Thymus (tissue), 11 donors: ENCODE measurements around the gene HMG20A. TPM values are rescaled to one million over a fixed set of nuclear protein-coding genes. Genes with fewer than 3 reads are reported as not detected.
A peak's percentile ranks its signal among the peaks of the same experiment; 100 is the strongest.

Source experiments
- DNase-seq, 9 donors: peaks; one replicate each; pipeline ENCODE4 v3.0.0-alpha.2; 2013; ENCODE audit warnings: low spot score in 9 of 9, low read depth in 6 of 9, missing footprints in 1 of 9
- H3K27ac ChIP-seq, 2 donors: one replicate each; pipeline ENCODE4 v1.5.1; 2013; ENCODE audit warnings: control low read depth in 1 of 2, low read depth in 1 of 2, low read length in 1 of 2, mild to moderate bottlenecking in 1 of 2, moderate library complexity in 1 of 2
- H3K27me3 ChIP-seq, 2 donors: one replicate each; pipeline ENCODE4 v1.5.1; 2013; ENCODE audit warnings: low read length in 1 of 2; ENCODE audit not compliant: control insufficient read depth in 2 of 2, insufficient read depth in 1 of 2
- H3K36me3 ChIP-seq, 2 donors: one replicate each; pipeline ENCODE4 v1.5.1; 2013; ENCODE audit warnings: low read length in 1 of 2, mild to moderate bottlenecking in 1 of 2, moderate library complexity in 1 of 2; ENCODE audit not compliant: control insufficient read depth in 2 of 2, insufficient read depth in 2 of 2
- H3K4me1 ChIP-seq, 2 donors: one replicate each; pipeline ENCODE4 v1.5.1; 2013; ENCODE audit warnings: low read length in 2 of 2; ENCODE audit not compliant: control insufficient read depth in 2 of 2, insufficient read depth in 2 of 2
- H3K4me3 ChIP-seq, 2 donors: one replicate each; pipeline ENCODE4 v1.5.1; 2013; ENCODE audit warnings: low read length in 2 of 2, control low read depth in 1 of 2, mild to moderate bottlenecking in 1 of 2
- H3K9me3 ChIP-seq, 2 donors: one replicate each; pipeline ENCODE4 v1.5.1; 2013; ENCODE audit warnings: low read length in 1 of 2, mild to moderate bottlenecking in 1 of 2; ENCODE audit not compliant: control insufficient read depth in 2 of 2, insufficient read depth in 1 of 2
- WGBS: extraction: QIAGEN DNeasy Blood & Tissue Kit; methylation state at CpG from one replicate; pipeline ENCODE4 v1.1.7; 2013; 5-methylcytosine and 5-hydroxymethylcytosine counted together
- polyA plus RNA-seq: library from polyadenylated mRNA; stranded (reverse); fragments of 200-250 nt; gene quantifications from one replicate; pipeline ENCODE4 v1.2.3, GENCODE V29; 2013
- total RNA-seq: library from RNA; stranded (reverse); fragments of 120-200 nt; gene quantifications from one replicate; pipeline ENCODE4 v1.2.4, GENCODE V29; 2013
- donor health status: healthy.

HMG20A gene
- total and polyA plus RNA-seq, 2 donors: 25.8 to 33.0 TPM

DNA sequence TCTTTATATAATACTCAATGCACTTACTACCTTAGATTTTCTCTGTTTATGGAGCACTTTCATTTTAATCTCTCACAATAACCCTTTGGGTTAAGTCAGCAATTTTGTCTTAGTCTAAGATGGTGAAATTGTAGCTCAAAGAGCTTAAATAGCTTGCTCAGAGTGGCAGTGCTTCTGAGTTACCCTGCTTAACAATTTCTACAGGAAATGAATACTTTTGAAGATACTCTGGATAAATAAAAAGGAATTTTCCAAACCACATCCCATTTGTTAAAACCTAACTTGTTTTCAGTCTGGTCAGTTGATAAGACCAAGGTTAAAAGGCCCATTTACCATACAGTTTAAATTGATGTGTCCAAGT, 37.2 kb downstream of the HMG20A start:
- no peak overlapping the region for H3K4me3 ChIP-seq
- H3K27me3 ChIP-seq: no peaks in the 10 kb centered on the region
- DNase-seq: peak in 1 of 9 donors; percentile 3
- H3K36me3 ChIP-seq: peaks cover 0 to 12% of the 10 kb centered on the region in 2 donors
- no peaks in the 10 kb centered on the region for H3K9me3 ChIP-seq
- peaks cover 4 to 6% of the 10 kb centered on the region in 2 donors for H3K4me1 ChIP-seq
- no peak overlapping the region for H3K27ac ChIP-seq

DNA sequence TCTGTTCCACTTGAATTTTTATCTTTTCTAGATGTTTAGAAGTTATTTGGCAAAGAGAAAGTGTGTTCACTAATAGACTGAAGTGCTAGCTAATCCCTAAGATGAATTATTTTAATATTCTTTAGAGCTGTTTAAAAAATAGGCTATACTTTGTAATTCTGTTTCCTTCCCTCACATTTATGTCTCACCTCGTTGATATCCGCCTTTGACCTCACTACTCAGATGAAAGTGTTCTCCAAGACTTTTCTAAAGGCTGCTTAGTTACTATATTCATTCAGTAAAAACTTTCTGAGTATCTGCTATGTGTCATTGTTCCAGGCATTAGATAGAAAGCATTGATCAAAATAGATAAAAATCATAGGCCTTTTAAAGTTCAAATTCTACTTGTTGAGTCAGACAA, 38.3 kb downstream of the HMG20A start:
- no peak for DNase-seq
- peaks cover 4 to 6% of the 10 kb centered on the region in 2 donors for H3K4me1 ChIP-seq
- WGBS: 99% methylated on average over 2 of the region's 2 CpGs

DNA sequence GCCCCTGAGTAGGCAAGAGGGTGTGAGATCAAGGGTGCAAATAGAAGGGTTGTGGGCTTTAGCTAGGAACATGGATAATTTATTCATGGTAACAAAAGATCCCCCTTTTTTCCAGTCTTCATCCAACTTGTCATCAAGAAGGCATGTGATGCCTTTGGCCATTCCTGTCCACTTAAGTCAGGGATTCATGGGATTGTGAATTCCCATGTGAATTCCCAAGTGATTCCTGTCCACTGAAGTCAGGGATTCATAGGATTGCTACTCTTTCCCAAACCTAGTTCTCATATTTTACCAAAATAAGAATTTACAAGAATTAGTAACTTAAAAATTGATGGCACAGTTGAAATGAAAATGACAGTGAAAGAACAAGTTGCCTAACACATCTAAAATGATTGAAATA, 40.8 kb downstream of the HMG20A start:
- Histone ChIP-seq H3K4me1 (peaks cover 4 to 6% of the 10 kb centered on the region in 2 donors), H3K27me3 (no peaks in the 10 kb centered on the region), H3K36me3 (peaks cover 9 to 27% of the 10 kb centered on the region in 2 donors), H3K27ac (no peak overlapping the region), H3K9me3 (no peaks in the 10 kb centered on the region), H3K4me3 (no peak overlapping the region)
- DNase-seq: no peak

More for the DNA sequence above, 38.3 kb downstream of the HMG20A start:
- H3K4me3 ChIP-seq: no peak overlapping the region
- H3K27me3 ChIP-seq: no peaks in the 10 kb centered on the region
- H3K9me3 ChIP-seq: no peaks in the 10 kb centered on the region
- H3K36me3 ChIP-seq: peaks cover 0 to 14% of the 10 kb centered on the region in 2 donors
- H3K27ac ChIP-seq: no peak overlapping the region

- no peak overlapping the region for H3K27ac ChIP-seq
Observed at GRCh38 chr15:77464129-77464865, 43.6 kb downstream of the HMG20A start.

DNA sequence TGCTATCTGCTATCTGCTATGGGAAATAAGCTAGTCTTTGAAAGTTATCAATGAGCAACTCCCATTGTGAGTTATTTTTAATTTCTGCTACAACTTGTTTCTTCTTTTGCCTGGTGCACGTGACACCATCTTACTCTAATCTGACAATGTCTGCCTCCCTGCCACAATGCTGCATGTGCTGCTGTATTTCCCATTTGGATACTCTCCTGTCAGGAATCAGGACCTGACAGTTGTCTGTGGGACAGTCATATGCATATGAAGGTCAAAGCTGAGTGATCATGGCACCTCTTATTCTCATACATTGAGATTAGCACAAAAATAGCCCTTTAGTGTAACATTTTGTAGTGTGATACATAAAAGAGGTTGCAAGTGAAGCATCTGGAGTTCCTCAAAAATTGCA, 45.8 kb downstream of the HMG20A start:
- no peaks in the 10 kb centered on the region for H3K4me1 ChIP-seq
- H3K4me3 ChIP-seq: no peak overlapping the region
- 97% methylated on average over 1 of the region's 1 CpG for WGBS
- no peaks in the 10 kb centered on the region for H3K27me3 ChIP-seq
- no peak for DNase-seq
- H3K36me3 ChIP-seq: peaks cover 24 to 46% of the 10 kb centered on the region in 2 donors
- H3K9me3 ChIP-seq: no peaks in the 10 kb centered on the region
- no peak overlapping the region for H3K27ac ChIP-seq

More at GRCh38 chr15:77464129-77464865, 43.6 kb downstream of the HMG20A start:
- Histone ChIP-seq H3K9me3 (no peaks in the 10 kb centered on the region), H3K36me3 (peaks cover 21 to 42% of the 10 kb centered on the region in 2 donors), H3K4me3 (no peak overlapping the region), H3K27me3 (no peaks in the 10 kb centered on the region), H3K4me1 (no peaks in the 10 kb centered on the region)
- WGBS: 100% methylated on average over 3 of the region's 3 CpGs
- no peak for DNase-seq

DNA sequence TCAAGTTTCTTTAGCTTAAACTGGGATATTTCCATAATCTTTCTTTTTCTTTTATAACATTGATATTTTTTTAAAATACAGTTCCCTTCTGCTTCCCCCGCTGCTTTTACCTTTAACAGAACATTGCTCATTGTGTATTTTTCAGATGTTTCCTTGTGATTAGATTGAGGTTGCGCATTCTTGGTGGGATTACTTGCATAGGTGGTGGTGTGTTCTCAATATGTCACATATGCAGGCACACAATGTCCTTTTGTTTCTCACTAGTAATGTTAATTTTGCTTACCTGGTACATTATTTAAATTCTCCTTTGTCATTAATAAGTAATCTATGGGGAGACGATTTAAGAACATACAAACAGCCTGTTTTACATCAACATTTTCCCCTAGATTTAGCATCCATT, 48.2 kb downstream of the HMG20A start:
- Histone ChIP-seq H3K27me3 (no peaks in the 10 kb centered on the region), H3K36me3 (peaks cover 24 to 55% of the 10 kb centered on the region in 2 donors), H3K4me1 (no peaks in the 10 kb centered on the region), H3K4me3 (no peak overlapping the region), H3K27ac (no peak overlapping the region), H3K9me3 (no peaks in the 10 kb centered on the region)
- no peak for DNase-seq
- whole genome bisulfite sequencing: 98% methylated on average over 3 of the region's 3 CpGs

GRCh38 chr15:77470235-77470634, 49.5 kb downstream of the HMG20A start:
- H3K27me3 ChIP-seq: no peaks in the 10 kb centered on the region
- H3K36me3 ChIP-seq: peaks cover 18 to 51% of the 10 kb centered on the region in 2 donors
- DNase-seq: no peak
- no peaks in the 10 kb centered on the region for H3K9me3 ChIP-seq
- no peak overlapping the region for H3K27ac ChIP-seq
- no peaks in the 10 kb centered on the region for H3K4me1 ChIP-seq
- no peak overlapping the region for H3K4me3 ChIP-seq

DNA sequence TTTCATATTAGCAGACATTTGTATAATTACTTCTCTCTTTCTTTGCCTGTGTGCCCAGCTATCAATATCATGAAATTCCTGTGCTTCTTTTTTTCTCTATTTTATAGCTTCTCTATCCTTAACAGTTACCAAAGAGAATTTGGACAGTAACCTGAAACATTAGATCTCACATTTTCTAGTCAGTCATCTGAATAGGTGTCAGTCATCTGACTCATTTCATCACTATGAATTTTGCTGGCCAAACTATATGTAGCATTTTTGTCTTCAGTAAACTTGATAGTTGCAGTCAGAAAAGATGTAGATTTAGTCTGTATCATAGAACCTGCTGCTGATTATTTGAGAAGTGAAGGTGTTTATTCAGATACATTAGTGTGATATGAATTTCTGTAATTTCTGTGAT, 52.6 kb downstream of the HMG20A start:
- Histone ChIP-seq H3K36me3 (peaks cover 8 to 49% of the 10 kb centered on the region in 2 donors), H3K9me3 (no peaks in the 10 kb centered on the region), H3K4me1 (no peaks in the 10 kb centered on the region), H3K4me3 (no peak overlapping the region), H3K27ac (no peak overlapping the region), H3K27me3 (no peaks in the 10 kb centered on the region)
- DNase-seq: no peak

GRCh38 chr15:77474310-77474988, 53.8 kb downstream of the HMG20A start:
- peaks cover 13 to 53% of the 10 kb centered on the region in 2 donors for H3K36me3 ChIP-seq
- WGBS: 99% methylated on average over 3 of the region's 3 CpGs
- H3K4me3 ChIP-seq: no peak overlapping the region
- no peak overlapping the region for H3K27ac ChIP-seq
- no peaks in the 10 kb centered on the region for H3K4me1 ChIP-seq
- H3K9me3 ChIP-seq: no peaks in the 10 kb centered on the region
- H3K27me3 ChIP-seq: no peaks in the 10 kb centered on the region
- no peak for DNase-seq
